ENCODE data around the gene MTTP.

MTTP gene

GRCh38 chr4:99640676-99641075 lies 66.1 kb downstream of the MTTP start:
- DNase-seq (ENCODE audit: low read depth in 3 of 3): no peak

GRCh38 chr4:99642725-99643489 lies 68.3 kb downstream of the MTTP start:
- no peak for DNase-seq (ENCODE audit: low read depth in 3 of 3)

GRCh38 chr4:99644453-99644852 lies 69.8 kb downstream of the MTTP start:
- DNase-seq (ENCODE audit: low read depth in 3 of 3): no peak

GRCh38 chr4:99645036-99645435 lies 70.4 kb downstream of the MTTP start:
- DNase-seq (ENCODE audit: low read depth in 3 of 3): no peak

DNA sequence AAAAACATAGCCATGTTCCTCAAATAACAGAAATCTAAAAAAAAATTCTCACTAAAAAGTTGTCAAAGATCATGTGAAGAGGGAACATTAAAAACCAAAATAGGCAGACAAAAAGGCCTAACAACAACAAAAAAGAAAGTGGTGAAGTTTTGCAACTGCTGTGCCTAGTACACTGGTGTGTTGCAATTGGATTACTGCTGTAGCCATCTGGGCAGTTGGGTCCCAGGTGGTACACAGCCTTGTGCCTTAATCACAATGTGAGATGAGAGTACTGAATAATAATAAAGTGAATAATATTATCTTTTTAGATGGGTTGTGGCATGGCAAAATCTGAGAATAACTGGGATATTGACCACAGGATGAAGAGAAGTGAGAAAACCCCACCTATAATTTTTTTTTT lies 71.0 kb downstream of the MTTP start:
- no peak for DNase-seq (ENCODE audit: low read depth in 3 of 3)

DNA sequence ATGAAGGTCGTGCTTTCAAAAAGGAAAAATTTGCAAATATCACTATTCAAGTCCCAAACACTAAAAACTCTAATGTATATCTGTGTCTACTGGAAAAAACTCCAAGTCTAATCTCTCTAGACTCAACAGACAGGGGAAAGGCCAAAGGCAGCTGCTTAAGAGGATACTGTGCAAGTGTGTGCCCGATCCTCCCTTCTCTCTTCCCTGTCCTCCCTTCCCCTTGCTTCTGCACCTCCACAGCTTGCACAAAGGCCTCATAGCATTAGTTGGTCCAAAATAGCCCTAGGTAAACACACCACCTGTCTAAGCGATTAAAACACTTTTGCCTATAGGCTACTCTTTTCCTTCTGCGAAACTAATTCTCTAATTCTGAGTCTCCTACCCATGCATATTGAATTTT lies 72.4 kb downstream of the MTTP start:
- no peak for DNase-seq (ENCODE audit: low read depth in 3 of 3)

- DNase-seq (ENCODE audit: low read depth in 3 of 3): no peak
These were observed 73.7 kb downstream of the MTTP start for GRCh38 chr4:99648321-99648720.

GRCh38 chr4:99649208-99649607 lies 74.6 kb downstream of the MTTP start:
- no peak for DNase-seq (ENCODE audit: low read depth in 3 of 3)

GRCh38 chr4:99649778-99650177 lies 75.2 kb downstream of the MTTP start:
- no peak for DNase-seq (ENCODE audit: low read depth in 3 of 3)

- DNase-seq (ENCODE audit: low read depth in 3 of 3): no peak
These were observed 76.6 kb downstream of the MTTP start for GRCh38 chr4:99651016-99651769.

GRCh38 chr4:99651811-99652485 lies 77.3 kb downstream of the MTTP start:
- DNase-seq (ENCODE audit: low read depth in 3 of 3): no peak

DNA sequence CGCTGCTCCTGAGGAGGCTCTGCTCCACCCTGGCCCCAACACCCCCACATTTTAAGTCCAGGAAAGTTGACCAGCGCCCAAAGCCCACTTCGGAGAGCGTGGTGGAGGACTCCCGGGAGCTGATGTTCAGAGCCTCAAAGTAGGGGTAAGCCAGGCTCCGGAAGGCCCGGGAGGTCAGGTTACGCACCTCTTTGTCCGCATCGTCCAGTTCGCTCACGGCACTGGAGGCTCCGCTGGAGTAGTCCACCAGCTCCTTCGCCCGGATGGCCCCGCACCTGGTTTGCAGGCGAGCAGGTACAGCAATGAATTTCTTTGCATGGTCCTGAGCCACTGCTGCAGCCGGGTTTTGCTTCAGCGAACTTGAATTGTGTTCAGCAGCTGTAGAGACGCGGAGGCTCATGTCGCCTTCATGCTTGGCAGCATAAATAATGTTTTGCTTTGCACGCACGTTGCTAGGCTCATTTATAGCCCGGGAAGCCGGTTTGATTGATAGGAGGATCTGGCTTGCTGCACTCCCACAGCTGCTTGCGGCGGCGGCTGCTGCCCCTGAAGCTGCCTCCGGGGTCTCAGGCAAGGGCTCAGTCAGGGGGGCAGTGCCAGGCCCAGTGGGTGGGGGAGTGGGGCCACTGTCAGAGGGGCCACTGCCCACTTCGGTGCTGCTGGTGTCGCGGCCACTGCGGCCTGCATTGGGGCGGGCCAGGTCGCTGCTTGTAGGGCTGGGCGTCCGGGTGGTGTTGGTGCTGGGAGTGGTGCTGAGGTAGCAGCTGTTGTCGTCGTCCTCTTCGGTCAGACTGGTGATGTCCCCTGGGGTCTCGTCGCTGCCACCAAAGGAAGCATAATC lies 78.2 kb downstream of the MTTP start:
- no peak for DNase-seq (ENCODE audit: low read depth in 3 of 3)

- DNase-seq (ENCODE audit: low read depth in 3 of 3): no peak
These were observed 79.3 kb downstream of the MTTP start for GRCh38 chr4:99653916-99654315.

DNA sequence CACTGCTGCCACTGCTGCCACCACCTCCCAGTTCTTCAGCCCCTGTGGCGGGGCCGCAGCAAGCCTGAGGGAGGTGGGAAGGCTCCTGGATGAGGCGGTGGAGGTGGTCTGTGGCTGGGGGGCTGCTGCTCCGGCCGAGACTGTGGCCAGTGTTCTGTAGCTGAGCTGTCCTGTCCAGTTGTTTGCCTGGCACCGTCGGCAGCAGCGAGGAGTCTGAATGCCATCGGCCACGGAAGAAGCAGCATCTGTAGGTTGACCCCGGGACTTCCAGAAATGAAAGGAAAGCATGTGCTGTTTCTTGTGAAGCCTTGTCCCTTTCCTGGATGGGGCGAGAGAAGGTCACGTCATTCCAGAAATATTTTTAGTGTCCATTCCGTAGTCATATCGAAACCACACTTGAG lies 79.7 kb downstream of the MTTP start:
- DNase-seq (ENCODE audit: low read depth in 3 of 3): no peak

GRCh38 chr4:99655308-99656081 lies 80.9 kb downstream of the MTTP start:
- DNase-seq (ENCODE audit: low read depth in 3 of 3): no peak

- DNase-seq (ENCODE audit: low read depth in 3 of 3): no peak
These were observed 83.2 kb downstream of the MTTP start, which contains the start of gene C4orf54 for GRCh38 chr4:99657798-99658197. Gene C4orf54 (minus strand): TSS chr4:99657828. CDS start chr4:99654648, 3,180 bp downstream.

GRCh38 chr4:99658666-99659065 lies 84.0 kb downstream of the MTTP start:
- no peak for DNase-seq (ENCODE audit: low read depth in 3 of 3)

GRCh38 chr4:99661907-99662306 lies 87.3 kb downstream of the MTTP start:
- DNase-seq (ENCODE audit: low read depth in 3 of 3): no peak

GRCh38 chr4:99664716-99665115 lies 90.1 kb downstream of the MTTP start:
- DNase-seq (ENCODE audit: low read depth in 3 of 3): no peak

- no peak for DNase-seq (ENCODE audit: low read depth in 3 of 3)
These were observed 91.4 kb downstream of the MTTP start for GRCh38 chr4:99665983-99666382.

DNA sequence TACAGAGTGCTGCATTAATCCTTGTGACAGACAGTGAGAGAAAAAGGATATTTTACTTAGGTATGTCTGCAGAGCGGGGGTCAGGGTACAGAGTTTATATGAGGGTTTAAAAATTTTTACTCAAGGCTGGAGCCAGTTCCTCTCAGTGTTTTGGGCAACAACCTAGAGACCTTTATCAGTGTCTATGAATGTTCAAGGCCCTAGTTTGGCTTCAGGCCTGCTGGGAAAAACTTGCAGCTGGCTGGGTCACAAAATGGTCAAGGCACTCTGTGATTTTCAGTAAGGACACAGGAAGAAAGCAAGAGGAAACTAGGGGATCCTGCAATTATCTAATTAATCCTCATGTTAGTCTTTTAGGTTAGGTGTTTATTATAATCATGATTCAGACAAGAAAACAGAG lies 93.8 kb downstream of the MTTP start:
- DNase-seq (ENCODE audit: low read depth in 3 of 3): no peak
